ENCODE results near the gene SLC35F3.

The SLC35F3 gene

DNA sequence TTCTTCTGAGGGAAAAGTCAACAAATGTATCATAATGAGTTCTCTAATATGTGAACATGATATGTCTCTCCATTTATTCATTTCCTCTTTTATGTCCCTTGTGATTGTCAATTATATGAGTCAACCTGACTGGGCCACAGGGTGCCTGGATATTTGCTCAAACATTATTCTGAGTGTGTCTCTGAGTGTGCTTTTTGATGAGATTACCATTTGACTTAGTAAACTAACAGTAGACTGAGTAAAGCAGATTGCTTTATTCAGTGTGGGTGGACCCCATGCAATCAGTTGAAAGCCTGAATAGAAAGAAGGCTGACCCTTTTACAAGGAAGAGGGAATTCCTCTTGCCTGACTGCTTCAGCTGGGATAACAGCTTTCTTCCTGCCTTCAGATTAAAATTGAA is 142.6 kb downstream of the SLC35F3 start:
- no peak for DNase-seq

DNA sequence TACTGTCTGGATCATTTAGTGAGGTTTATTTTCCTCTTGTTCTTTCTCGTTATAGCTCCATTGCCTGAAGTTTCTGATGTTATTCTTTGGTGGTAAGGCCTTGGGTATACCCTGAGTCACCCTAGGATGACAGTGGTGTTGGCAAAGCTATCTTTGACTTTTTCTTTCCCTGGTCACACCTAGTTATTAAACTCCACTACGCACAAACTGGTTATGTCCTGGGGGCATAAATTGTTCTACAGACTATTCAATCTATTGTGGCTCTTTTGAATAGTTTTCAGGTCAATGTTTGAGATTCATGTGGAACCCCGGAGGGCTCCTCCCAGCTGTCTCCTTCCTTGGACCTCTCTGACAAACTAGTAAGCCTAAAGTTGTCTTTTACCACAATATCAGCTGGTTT is 157.7 kb downstream of the SLC35F3 start:
- DNase-seq, result no peak

DNA sequence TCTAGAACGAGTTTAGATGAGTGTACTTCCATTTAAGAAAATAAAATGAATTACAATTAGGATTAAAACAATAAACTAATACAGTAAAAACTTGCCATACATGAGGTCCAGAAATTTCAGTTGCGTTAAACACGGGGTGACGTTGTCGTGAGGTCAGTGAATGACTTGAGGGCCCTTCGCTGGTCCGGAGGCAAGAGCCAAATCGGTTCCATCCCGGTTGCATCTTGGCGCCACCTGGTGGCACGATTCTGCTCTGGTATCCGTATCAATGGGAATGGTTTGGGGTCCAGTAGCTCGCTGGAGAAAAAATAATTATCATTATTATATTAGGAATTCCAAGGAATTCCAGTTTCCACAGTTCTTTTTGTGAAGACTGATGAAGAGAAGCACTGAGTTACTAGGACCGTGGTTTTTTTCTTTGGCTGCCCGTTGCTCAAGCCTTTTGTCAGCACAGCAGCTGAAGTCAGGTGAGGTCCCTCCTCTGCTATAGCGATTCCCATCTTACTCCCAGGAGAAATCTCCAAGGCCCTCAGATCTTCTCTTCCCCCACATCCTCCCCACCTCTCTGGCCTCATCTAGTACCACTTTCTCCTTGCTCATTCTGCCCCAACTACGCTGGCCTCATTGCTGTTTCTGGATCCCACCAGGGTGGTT is 161.4 kb downstream of the SLC35F3 start:
- DNase-seq, result no peak

DNA sequence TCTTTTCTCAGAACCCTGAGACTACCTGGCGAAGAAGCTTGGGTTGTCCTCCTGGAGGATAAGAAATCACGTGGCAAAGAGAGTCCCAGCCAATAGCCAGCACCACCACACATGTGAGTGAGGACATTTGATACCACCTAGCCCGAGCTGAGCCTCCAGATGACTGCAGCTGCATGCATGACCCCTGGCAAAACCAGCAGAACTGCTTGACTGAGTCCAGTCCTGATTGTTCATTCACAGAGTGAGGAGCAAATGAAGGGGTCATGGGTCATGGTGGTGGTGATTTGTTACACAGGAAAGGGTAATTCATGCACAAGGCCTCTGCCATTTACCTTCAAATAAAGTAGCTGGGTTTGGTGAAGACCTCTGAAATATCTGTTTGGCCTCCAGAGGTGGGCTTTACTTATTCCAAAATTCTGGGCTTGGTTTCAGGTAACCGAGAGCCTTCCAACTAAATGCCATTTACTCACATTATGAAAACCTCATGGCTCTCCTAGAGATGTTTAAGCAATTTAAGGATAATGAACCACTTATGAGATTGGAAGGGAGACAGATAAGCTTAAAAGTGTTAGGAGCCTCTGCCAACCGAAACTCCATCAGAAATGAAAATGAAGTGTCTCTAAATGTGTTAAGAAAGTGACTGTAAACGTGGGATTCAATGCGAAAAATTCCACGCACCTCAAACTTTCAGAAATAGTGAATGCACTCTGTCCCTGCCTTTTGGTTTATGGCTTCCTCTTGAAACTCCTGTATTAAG is 163.3 kb downstream of the SLC35F3 start:
- no peak for DNase-seq

DNA sequence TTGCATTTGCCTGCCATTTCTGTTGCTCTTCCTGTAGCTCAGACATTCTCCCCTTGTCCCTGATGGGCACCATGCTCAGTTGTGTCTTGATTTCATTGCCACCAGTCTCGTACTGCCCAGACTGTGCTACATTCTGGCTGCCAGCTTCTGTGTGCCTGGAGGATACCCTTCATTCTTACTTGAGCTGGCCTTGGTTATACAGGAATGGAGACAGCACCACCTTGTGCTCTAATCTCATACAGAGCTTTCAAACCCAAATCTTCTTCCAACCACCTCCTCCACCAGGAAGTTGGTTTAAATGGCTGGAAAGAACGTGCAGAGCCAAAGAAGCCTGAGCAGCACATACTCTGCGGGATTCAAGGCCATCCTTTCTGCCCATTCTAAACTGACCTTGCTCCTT is 165.3 kb downstream of the SLC35F3 start:
- DNase-seq, result no peak

DNA sequence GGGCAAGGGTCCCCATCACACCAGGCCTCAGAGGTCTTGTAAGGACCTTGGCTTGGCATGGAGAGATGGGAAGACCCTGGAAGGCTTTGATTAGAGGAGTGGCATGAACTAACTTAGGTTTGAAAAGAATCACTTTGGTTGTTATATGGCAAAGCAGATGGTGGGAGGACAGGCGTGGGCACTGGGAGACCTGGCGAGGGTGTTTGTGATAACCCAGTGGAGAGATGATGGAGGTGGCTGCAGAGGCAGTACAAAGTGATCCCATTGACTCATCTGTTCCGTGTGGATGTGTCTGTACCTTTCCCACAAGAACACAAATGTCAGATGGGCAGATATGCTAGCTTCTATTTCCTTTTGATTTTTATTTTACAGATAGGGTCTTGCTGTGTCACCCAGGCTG is 168.3 kb downstream of the SLC35F3 start:
- DNase-seq, result no peak

DNA sequence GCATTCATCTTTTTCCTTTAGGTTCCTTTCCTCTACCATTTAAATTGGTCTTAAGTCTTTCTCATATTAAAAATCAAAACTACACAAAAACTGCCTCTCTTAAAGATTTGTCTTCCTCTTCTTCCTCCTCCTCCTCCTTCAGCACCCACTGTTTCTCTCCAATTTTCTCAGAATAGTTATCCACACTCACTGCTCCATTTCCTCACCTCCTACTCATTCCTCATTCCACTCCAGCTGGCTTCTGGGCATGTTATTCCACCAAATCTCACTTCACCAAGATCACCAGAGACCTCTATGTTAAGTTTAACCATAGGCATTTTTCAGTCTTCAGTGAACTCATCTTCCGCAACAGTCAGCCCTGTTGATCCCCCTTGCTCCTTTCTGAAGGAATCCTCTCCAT is 173.7 kb downstream of the SLC35F3 start:
- no peak for DNase-seq

DNA sequence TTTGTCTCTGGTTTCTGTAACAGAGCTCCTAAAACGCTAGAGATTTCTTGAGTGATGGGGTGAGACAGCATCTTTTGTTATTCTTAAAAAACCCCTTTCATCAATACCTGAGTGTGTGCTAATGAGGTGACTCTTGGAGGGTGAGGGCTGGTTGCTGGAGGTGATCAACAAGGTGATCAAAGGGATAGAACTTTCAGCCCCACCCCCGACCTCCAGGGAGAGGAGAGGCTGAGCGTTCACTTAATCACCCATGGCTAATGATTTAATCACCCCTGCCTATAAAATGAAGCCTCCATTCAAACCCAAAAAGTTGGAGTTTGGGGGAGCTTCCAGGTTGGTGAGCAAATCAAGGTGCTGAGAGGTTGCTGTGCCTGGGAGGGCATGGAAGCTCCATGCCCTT is 175.4 kb downstream of the SLC35F3 start:
- no peak for DNase-seq

DNA sequence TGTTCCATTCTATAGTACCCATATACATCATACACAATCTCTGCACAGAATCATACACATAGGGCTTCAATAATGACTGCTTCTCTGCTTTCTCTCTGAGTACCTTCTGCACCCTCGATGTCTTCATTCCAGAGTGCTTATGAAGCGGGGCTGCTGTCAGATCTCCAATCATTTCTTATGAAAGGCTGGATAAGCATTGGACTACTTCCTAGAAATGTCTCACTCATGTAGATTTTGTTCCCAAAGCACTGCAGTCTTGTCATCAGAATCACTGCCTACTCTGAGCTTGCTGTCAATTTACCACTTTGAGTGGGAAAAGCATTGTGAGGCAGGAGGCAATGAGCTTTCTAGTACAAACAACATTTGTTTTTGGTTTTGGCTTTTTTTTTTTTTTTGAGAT is 179.0 kb downstream of the SLC35F3 start:
- no peak for DNase-seq

DNA sequence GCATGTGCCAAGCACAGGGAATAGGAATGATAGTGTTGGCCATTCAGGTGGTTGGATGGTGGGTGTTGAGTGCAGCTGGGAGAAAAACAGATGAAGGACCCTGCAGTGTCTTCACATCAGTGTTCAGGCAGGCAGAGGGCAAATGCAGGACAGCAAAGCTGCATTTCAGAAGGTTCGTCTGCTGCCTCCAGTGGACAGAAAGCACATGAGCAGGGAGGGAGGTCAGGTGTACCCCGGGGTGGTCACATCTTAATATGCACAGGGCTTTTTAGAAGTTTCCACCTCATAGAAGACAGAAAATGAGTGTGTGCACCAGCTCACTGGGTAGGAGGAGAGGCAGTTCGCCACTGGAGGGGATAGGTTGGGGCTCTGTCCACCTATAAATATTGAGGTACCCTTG is 184.9 kb downstream of the SLC35F3 start:
- no peak for DNase-seq

DNA sequence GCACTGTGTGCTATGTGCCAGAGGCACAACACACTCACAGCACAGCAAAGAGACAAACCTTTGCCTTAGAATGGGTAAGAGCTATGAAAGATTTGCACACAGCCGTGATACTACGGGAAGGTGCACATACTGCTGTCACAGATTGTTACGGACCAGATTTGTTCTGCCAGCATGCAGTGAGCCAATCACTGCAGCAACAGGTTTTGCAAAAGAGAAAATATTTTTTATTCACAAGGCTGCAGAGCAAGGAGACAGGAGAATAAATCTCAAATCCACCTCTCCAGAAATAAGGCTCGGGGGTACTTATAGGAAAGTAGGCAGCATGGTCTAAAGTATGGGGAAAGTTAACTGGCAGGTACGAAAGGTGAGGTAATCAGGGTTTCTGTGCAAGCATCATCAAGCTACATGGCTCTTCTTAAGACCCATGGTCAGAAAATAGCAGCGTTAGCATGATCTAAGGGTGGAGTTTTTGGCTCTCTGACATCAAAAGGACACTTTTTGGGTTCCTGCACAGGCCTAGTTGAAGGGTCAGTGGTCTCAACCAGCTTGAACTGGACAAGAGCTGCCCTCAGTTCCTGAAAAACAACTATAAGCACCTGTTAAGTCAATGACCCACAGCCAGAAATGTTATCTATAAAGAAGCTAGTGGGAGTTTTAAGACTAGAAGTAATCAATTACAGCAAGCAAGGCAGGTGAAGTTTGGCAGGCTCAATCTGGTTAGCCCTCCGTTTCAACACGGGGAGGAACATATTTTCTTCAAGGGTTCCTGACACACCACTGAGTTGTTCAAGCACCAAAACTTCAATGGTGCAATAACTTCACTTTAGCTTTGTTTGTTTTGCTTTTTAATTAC is 186.0 kb downstream of the SLC35F3 start:
- no peak for DNase-seq

DNA sequence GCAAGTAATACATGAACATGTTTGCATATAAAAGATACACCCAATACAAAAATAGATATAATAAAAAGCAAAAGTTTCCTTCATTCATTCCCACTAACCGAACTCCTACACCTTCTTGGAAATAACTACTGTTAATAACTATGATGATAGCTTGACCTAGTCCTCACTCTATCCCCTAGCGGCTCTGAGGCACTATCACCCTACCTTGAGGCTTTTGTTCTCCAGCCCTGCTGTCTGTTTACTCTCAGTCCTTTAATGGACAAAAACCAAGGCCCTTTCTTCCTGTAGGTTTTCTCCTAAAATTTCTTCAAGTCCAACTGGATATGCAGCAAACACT is 186.6 kb downstream of the SLC35F3 start:
- DNase-seq, result no peak

DNA sequence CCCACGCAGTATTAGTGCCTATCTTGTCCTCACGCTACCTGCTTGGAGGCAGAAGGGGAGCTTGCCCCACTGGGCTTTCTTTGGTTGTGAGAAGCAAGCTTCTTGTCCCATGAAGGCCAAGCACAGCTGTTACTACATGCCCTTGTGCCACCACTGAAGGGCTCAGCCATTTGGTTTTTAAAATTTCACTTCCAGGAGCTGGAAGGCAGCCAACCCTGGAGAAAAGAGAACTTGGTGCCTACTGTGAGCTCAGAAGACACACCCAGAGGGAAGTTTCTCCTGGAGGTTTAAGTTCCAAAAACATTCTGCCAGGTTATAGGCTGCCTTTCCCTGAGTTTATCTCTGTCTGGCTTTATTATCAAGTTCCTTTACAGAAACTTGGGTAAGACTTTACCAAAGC is 187.4 kb downstream of the SLC35F3 start:
- no peak for DNase-seq

DNA sequence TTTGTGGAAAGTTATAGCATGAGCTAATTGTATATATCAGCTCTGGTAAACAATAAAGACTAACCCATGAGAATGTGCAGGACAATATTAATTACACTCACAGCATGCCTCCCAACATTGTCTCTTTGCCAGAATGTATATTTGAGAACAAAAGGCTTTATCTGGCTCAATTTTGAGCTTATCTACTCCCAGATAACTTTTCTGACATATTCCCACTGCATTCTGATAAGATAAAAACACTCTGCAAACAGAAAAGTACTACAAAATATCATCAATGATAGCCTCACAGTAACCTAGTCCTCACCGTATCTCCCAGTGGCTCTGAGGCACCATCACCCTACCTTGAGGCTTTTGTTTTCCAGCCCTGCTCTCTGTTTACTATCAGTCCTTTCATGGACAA is 188.6 kb downstream of the SLC35F3 start:
- no peak for DNase-seq

DNA sequence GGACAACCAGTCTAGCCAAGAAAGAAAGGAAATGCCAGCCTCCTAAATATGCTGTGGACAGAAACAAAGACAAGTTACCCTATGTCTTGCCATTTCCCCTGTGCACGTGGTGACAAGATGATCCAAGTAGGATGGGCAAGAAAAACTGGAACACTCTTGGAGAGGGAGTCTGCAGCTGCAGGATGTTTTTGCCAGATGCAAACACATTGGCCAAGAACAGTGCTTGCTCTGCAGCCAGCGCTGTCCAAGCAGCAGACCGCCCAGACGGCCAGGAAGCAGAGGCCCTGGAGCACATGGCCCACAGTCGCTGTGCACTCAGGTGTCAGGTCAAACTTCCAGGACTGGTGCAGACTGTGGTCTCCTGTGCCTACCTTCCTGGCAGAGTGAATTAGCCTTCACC is 189.3 kb downstream of the SLC35F3 start:
- no peak for DNase-seq

DNA sequence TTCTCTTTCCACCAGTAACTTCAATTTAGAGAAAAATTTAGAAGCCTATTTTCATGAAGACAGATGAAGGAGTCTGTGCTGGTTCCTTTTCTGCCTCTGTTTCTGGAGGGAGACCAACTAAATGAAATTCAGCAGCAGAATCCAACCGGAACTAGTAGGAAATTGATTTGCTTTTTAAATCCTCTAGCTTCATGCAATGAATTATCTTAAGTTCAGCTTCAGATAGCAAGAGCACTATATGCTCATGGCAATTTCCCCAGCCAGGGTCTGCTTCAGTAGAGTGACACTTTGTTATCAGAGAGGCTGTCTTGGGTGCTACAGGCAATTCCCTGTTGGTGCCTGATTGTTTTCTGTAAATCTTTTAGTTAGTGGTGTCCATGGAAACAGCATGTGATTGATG is 189.7 kb downstream of the SLC35F3 start:
- no peak for DNase-seq

DNA sequence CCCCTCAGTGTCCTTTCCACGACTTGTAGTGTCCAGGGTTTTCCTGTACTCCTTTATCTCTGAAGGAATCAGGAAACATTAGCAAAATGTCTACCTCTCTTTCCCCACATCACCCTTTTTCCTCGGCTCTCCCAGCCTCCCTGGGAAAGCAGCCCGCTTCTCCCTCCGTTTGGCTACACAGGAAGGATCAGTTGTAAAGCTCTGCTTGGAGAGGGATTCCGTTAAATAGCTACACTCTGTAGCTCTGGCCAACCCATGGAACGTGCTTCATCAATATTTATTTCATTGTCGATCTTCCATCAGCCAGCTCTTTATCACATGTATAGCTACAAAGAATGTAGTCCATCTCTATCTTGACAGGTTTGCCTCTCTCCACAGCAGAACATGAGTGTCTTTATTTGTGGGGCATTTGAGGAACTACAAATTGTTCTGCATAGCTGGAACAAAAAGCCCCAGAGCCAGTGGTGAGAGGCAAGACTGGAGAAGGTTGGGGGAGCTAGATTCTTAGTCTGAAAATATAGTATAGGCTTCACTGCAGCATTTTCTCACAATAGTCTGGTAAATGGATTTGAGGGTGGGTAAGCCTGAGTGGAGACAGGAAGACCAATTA is 191.8 kb downstream of the SLC35F3 start:
- DNase-seq, result no peak

DNA sequence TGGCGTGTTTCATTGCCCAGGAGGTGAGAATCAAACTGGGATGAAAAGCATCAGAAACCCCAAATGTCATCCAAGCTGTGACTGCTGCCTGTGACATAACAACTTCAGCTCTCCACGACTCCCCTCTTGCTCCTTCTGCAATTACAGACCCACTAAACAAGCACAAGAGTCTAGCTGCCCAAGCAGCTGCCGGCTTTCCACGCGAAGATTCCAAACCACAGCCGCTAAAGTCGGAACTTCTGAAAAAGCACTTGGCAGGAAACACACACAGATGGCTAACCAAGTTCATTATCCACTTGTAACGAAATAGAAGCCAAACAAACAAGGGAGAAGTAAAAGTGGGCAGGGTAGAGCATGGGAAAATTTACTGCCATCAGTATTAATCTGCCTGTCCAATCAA is 198.1 kb downstream of the SLC35F3 start:
- DNase-seq, result no peak

DNA sequence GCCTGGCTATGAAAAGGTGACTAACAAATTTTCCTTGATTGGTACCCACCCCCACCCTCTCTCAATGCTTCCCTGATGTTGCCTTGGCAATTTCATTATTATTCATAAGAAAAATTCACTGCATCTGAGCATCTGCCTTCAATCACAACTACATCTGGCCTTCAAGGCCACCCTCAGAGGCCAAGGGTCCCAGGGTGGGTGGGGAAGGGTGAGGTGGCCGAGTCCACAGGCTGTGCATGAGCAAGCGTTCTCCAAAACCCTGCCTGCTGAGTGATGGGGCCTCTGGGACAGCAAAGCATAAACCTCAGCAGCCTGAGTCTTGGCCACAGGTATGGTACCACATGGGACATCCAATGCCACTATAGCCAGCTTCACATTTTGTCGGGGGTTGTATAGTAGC is 198.7 kb downstream of the SLC35F3 start:
- DNase-seq, result no peak

DNA sequence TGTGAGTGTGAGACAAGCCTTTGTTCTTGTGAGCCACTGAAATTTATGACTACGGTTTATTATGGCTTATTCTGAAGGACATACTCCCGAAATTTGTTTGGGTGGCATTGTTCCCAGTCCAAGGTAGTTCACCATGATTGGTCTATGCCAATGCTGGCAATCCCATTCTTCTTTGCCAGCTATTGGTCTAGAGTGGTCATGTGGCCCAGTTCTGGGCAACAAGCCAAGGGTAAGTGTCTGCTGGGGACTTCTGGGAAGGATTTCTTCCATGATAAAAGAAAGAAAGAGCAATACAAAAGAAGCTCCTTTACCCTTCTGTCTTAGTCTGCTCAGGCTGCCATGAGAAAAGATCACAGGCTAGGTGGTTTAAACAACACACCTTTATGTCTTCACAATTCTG is 201.6 kb downstream of the SLC35F3 start:
- no peak for DNase-seq

DNA sequence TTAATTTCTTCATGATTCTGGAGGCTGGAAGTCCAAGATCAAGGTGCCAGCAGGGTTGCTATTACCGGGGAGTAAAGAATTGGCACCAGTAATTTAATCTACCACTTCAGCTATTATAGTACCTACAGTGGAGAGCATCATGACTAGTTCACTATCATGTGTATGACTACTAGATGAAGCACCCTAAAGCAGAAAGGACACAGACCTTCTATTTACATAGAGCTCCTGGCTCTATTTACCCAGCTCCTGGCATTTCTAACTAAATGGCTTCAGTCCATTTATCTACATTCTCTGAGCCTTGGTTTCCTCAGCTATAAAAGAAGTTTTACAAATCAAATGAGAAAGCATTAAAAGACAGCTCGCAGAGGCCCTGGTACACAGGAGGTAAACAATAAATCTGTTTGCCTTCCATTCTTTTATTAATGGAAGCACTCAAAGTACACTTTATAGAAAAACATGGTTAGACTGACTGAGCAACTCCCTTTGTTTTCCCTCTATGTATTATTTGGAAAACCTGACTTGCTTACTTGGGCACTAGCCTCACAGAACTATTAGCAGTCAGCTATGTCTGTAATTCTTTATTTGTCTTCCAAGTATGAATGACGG is 203.0 kb downstream of the SLC35F3 start:
- DNase-seq, result no peak

DNA sequence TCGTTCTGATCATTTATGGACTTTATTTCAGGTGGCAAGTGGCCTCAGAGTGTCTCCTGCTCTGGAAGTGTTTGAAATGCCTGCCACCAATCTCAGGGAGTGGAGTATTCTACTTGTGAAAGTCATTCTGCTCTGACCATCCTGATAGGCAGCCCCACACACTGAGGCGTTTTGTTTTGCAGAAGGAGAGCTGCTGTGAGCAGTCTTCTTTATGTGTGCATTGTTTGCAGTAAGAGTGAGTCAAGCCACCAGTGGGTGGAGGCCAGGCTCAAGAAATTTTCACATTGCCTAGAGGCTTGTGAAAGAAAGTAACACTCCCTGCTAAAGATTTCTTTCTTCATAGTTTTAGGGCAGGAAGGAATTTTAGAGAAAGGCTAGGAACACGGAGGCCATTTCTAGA is 204.4 kb downstream of the SLC35F3 start:
- DNase-seq, result no peak

DNA sequence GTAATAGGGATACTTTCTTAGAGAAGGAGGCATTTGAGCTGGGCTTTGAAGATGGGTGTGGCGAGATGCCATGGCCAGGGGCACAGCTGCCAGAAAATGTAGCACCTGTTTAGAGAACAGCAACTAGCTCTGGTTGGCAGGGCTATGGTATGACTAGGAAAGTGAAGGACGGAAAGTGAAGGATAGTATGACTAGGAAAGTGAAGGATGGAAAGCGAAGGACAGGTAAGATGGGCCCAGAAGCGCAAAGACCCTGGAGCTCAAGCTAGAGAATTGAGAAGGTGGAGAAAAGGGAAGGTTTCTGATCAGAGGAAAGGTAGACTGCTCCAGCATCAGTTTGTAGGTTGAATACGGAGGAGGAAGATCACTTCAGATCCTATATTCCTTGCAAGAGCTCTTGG is 205.4 kb downstream of the SLC35F3 start:
- DNase-seq, result no peak
